Liver (tissue), 9 donors: ENCODE results near the gene CSDE1. TPM values are rescaled to one million over a fixed set of nuclear protein-coding genes. Genes with fewer than 3 reads are reported as not detected.
"Not testable (repeated sequence)": the region's sequence is repeated elsewhere in the genome, so short reads cannot be mapped to it uniquely, and the experiment has no call there.

Experiments
- DNase-seq: peaks from one replicate; pipeline ENCODE4 v3.0.0-alpha.2; 2017; ENCODE audit warnings: low spot score
- H3K27ac ChIP-seq, 2 donors: one replicate each; pipeline ENCODE4 v1.7.0; 2013; ENCODE audit warnings: inconsistent platforms in 2 of 2, low read length in 2 of 2, control low read depth in 1 of 2, low read depth in 1 of 2, mild to moderate bottlenecking in 1 of 2
- H3K27me3 ChIP-seq, 4 donors: one replicate each; pipeline versions ENCODE4 v1.6.1 to v1.7.0; 2013; ENCODE audit warnings: low read length in 3 of 4, inconsistent platforms in 1 of 4, mild to moderate bottlenecking in 1 of 4, moderate library complexity in 1 of 4; ENCODE audit not compliant: control insufficient read depth in 4 of 4, insufficient read depth in 4 of 4
- H3K36me3 ChIP-seq, 4 donors: one replicate each; pipeline versions ENCODE4 v1.6.1 to v1.7.0; 2013; ENCODE audit warnings: low read length in 3 of 4, mild to moderate bottlenecking in 3 of 4, low read depth in 1 of 4, moderate library complexity in 1 of 4; ENCODE audit not compliant: control insufficient read depth in 4 of 4, insufficient read depth in 3 of 4
- H3K4me1 ChIP-seq, 4 donors: one replicate each; pipeline versions ENCODE4 v1.6.1 to v1.7.0; 2013; ENCODE audit warnings: low read length in 3 of 4, mild to moderate bottlenecking in 3 of 4, moderate library complexity in 1 of 4; ENCODE audit not compliant: control insufficient read depth in 4 of 4, insufficient read depth in 4 of 4
- H3K4me3 ChIP-seq, 3 donors: one replicate each; pipeline versions ENCODE4 v1.6.1 to v1.7.0; 2013; ENCODE audit warnings: low read length in 3 of 3, control low read depth in 1 of 3, low read depth in 1 of 3, mild to moderate bottlenecking in 1 of 3
- H3K9ac ChIP-seq, 2 donors: one replicate each; pipeline ENCODE4 v1.7.0; 2013; ENCODE audit warnings: low read length in 2 of 2, mild to moderate bottlenecking in 2 of 2, moderate library complexity in 2 of 2, control low read depth in 1 of 2, low read depth in 1 of 2
- H3K9me3 ChIP-seq, 4 donors: one replicate each; pipeline versions ENCODE4 v1.6.1 to v1.7.0; 2013; ENCODE audit warnings: low read length in 3 of 4; ENCODE audit not compliant: control insufficient read depth in 4 of 4
- FOXA1 ChIP-seq: IDR thresholded peaks from 2 replicates; pipeline ENCODE4 v1.6.1; 2016; ENCODE audit warnings: antibody characterized with exemption
- GABPA ChIP-seq, 2 donors: IDR thresholded peaks in 1 of 2; conservative IDR thresholded peaks in 1 of 2; 2 replicates each; pipeline ENCODE4 v1.6.1; 2016; ENCODE audit warnings: antibody characterized with exemption in 2 of 2, mild to moderate bottlenecking in 1 of 2, moderate library complexity in 1 of 2
- HNF4G ChIP-seq: IDR thresholded peaks from 2 replicates; pipeline ENCODE4 v1.6.1; 2016; ENCODE audit warnings: antibody characterized with exemption
- JUND ChIP-seq, 2 donors: IDR thresholded peaks; 2 replicates each; pipeline ENCODE4 v1.6.1; 2016; ENCODE audit warnings: antibody characterized with exemption in 2 of 2
- RAD21 ChIP-seq, 2 donors: IDR thresholded peaks; 2 replicates each; pipeline ENCODE4 v1.6.1; 2016; ENCODE audit warnings: antibody characterized with exemption in 2 of 2, mild to moderate bottlenecking in 2 of 2
- YY1 ChIP-seq: IDR thresholded peaks from 2 replicates; pipeline ENCODE4 v1.6.1; 2016; ENCODE audit warnings: antibody characterized with exemption, mild to moderate bottlenecking
- WGBS: extraction: QIAGEN DNeasy Blood & Tissue Kit; methylation state at CpG from one replicate; pipeline ENCODE4 v1.1.7; 2013; 5-methylcytosine and 5-hydroxymethylcytosine counted together
- polyA plus RNA-seq, 2 donors: library from polyadenylated mRNA; stranded (reverse) in 1 of 2; unstranded in 1 of 2; fragments of 200-250 nt in 1 of 2; fragments of >200 nt in 1 of 2; fragmentation: Nextera tagmentation in 1 of 2; extraction: Ambion mirVana in 1 of 2; gene quantifications; one replicate each; pipeline versions ENCODE4 v1.2.1 to v1.2.3, GENCODE V29; 2013 to 2015
- total RNA-seq, 2 donors: library from RNA; depleted of rRNA; stranded (reverse); fragments of >200 nt; gene quantifications; one replicate each; pipeline ENCODE4 v1.2.3, GENCODE V29; 2014
- TF ChIP-seq, protein P1 (sequence below): IDR thresholded peaks from 2 replicates; pipeline ENCODE4 v1.6.1; 2016; ENCODE audit warnings: antibody characterized with exemption, mild to moderate bottlenecking
- TF ChIP-seq, protein P2 (sequence below): IDR thresholded peaks from 2 replicates; pipeline ENCODE4 v1.6.1; 2016; ENCODE audit warnings: antibody characterized with exemption
- TF ChIP-seq, protein P3 (sequence below): IDR thresholded peaks from 2 replicates; pipeline ENCODE4 v1.6.1; 2016; ENCODE audit warnings: antibody characterized with exemption
- TF ChIP-seq, protein P4 (sequence below): IDR thresholded peaks from 2 replicates; pipeline ENCODE4 v1.6.1; 2016; ENCODE audit warnings: antibody characterized with exemption
- donor health status: healthy.
- donor health status: healthy.
- donor health status: healthy.
- donor health status: healthy.
- donor health status: healthy.

CSDE1 gene
- total and polyA plus RNA-seq, 4 donors: 63.7 to 376 (median 132) TPM

DNA sequence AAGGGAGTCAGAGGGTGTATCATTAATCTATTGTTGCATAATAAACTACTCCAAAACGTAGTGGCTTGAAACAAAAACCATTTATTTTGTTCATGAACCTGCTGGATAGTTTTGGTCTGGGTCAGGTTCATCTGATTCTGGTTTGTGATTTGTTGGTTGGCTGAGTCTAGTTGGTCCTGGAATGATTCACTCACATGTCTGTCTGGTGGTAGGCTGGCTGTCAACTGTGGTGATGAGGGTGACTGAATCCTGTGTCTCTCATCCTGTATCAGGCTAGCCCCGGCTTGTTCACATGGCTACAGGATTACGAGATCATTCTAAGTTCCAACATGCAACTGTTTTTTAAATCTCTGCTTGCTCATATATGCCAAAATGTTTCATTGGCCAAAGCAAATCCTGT is 45.2 kb upstream of the CSDE1 start:
- TF ChIP-seq, protein P1, sequence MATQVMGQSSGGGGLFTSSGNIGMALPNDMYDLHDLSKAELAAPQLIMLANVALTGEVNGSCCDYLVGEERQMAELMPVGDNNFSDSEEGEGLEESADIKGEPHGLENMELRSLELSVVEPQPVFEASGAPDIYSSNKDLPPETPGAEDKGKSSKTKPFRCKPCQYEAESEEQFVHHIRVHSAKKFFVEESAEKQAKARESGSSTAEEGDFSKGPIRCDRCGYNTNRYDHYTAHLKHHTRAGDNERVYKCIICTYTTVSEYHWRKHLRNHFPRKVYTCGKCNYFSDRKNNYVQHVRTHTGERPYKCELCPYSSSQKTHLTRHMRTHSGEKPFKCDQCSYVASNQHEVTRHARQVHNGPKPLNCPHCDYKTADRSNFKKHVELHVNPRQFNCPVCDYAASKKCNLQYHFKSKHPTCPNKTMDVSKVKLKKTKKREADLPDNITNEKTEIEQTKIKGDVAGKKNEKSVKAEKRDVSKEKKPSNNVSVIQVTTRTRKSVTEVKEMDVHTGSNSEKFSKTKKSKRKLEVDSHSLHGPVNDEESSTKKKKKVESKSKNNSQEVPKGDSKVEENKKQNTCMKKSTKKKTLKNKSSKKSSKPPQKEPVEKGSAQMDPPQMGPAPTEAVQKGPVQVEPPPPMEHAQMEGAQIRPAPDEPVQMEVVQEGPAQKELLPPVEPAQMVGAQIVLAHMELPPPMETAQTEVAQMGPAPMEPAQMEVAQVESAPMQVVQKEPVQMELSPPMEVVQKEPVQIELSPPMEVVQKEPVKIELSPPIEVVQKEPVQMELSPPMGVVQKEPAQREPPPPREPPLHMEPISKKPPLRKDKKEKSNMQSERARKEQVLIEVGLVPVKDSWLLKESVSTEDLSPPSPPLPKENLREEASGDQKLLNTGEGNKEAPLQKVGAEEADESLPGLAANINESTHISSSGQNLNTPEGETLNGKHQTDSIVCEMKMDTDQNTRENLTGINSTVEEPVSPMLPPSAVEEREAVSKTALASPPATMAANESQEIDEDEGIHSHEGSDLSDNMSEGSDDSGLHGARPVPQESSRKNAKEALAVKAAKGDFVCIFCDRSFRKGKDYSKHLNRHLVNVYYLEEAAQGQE: no peak
- TF ChIP-seq, protein P2, sequence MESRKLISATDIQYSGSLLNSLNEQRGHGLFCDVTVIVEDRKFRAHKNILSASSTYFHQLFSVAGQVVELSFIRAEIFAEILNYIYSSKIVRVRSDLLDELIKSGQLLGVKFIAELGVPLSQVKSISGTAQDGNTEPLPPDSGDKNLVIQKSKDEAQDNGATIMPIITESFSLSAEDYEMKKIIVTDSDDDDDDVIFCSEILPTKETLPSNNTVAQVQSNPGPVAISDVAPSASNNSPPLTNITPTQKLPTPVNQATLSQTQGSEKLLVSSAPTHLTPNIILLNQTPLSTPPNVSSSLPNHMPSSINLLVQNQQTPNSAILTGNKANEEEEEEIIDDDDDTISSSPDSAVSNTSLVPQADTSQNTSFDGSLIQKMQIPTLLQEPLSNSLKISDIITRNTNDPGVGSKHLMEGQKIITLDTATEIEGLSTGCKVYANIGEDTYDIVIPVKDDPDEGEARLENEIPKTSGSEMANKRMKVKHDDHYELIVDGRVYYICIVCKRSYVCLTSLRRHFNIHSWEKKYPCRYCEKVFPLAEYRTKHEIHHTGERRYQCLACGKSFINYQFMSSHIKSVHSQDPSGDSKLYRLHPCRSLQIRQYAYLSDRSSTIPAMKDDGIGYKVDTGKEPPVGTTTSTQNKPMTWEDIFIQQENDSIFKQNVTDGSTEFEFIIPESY: no peak
- no peak for TF ChIP-seq RAD21 (IDR thresholded peaks at IDR 0.05)
- no peak for TF ChIP-seq HNF4G
- TF ChIP-seq, protein P3, sequence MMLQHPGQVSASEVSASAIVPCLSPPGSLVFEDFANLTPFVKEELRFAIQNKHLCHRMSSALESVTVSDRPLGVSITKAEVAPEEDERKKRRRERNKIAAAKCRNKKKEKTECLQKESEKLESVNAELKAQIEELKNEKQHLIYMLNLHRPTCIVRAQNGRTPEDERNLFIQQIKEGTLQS: no peak
- Histone ChIP-seq H3K9me3 (no peaks in the 10 kb centered on the region), H3K9ac (no peak overlapping the region), H3K4me3 (no peak overlapping the region), H3K36me3 (no peaks in the 10 kb centered on the region), H3K4me1 (no peaks in the 10 kb centered on the region), H3K27ac (no peak overlapping the region), H3K27me3 (peaks cover 0 to 7% (median 2%) of the 10 kb centered on the region in 4 donors)
- whole genome bisulfite sequencing: 64% methylated on average over 3 of the region's 3 CpGs
- DNase-seq: no peak

DNA sequence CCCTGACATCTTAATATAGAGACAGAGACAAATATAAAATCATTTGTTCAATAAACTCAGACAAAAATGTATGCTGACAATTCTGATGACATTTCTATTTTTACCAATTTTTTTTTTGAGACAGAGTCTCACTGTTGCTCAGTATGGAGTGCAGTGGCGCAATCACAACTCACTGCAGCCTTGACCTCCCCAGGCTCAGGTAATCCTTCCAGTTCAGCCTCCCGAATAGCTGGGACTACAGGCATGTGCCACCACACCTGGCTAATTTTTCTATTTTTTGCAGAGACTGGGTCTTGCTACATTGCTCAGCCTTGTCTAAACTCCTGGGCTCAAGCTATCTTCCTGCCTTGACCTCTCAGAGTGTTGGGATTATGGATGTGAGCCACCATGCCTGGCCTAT is 36.3 kb upstream of the CSDE1 start:
- no peaks in the 10 kb centered on the region for H3K4me1 ChIP-seq
- no peak overlapping the region for H3K4me3 ChIP-seq
- H3K36me3 ChIP-seq: no peaks in the 10 kb centered on the region
- H3K9ac ChIP-seq: no peak overlapping the region
- DNase-seq: no peak
- TF ChIP-seq, protein P2: no peak
- TF ChIP-seq, protein P1: no peak
- TF ChIP-seq, protein P4, sequence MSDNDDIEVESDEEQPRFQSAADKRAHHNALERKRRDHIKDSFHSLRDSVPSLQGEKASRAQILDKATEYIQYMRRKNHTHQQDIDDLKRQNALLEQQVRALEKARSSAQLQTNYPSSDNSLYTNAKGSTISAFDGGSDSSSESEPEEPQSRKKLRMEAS: no peak
- no peak for TF ChIP-seq FOXA1
- TF ChIP-seq YY1: no peak
- no peak for TF ChIP-seq JUND (IDR thresholded peaks at IDR 0.05)
- no peak for TF ChIP-seq GABPA (IDR thresholded peaks at IDR 0.05 in 1 of 2, conservative IDR thresholded peaks at IDR 0.05 in 1 of 2)
- WGBS: 74% methylated on average over 2 of the region's 2 CpGs
- no peak overlapping the region for H3K27ac ChIP-seq
- H3K27me3 ChIP-seq: peaks cover 0 to 7% (median 1%) of the 10 kb centered on the region in 4 donors
- no peaks in the 10 kb centered on the region for H3K9me3 ChIP-seq

DNA sequence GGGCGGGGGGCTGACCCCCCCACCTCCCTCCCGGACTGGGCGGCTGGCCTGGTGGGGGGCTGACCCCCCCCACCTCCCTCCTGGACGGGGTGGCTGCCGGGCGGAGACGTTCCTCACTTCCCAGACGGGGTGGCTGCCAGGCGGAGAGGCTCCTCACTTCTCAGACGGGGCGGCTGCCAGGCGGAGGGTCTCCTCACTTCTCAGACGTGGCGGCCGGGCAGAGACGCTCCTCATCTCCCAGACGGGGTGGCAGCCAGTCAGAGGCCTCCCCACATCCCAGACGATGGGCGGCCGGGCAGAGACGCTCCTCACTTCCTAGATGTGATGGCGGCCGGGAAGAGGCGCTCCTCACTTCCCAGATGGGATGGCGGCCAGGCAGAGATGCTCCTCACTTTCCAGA is 32.8 kb upstream of the CSDE1 start:
- not testable (repeated sequence) for H3K27me3 ChIP-seq, H3K9me3 ChIP-seq, H3K27ac ChIP-seq, H3K36me3 ChIP-seq, H3K4me3 ChIP-seq, DNase-seq, H3K4me1 ChIP-seq, H3K9ac ChIP-seq
- 91% methylated on average over 25 of the region's 25 CpGs for WGBS

DNA sequence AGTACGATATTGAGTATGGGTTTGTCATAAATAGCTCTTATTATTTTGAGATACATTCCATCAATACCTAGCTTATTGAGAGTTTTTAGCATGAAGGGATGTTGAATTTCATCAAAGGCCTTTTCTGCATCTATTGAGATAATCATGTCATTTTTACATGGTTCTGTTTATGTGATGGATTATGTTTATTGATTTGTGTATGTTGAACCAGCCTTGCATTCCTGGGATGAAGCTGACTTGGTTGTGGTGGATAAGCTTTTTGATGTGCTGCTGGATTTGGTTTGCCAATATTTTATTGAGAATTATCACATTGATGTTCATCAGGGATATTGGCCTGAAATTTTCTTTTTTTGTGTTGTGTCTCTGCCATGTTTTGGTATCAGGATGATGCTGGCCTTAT is 28.7 kb upstream of the CSDE1 start:
- 85% methylated on average over 1 of the region's 1 CpG for WGBS
- DNase-seq, H3K36me3 ChIP-seq, H3K4me1 ChIP-seq, H3K27ac ChIP-seq, H3K4me3 ChIP-seq, H3K9ac ChIP-seq, H3K9me3 ChIP-seq, H3K27me3 ChIP-seq: not testable (repeated sequence)
